Panc1 (cell line): ENCODE data around the gene ZNF366.

Experiments used
- POLR2AphosphoS5 ChIP-seq: IDR thresholded peaks from 2 replicates; pipeline ENCODE4 v1.6.1; 2012; ENCODE audit warnings: mild to moderate bottlenecking, low read depth, low read length, moderate library complexity
- TCF7L2 ChIP-seq: IDR thresholded peaks from 2 replicates; pipeline ENCODE4 v1.6.1; 2011; ENCODE audit warnings: mild to moderate bottlenecking, low read depth, low read length, inconsistent platforms
- TF ChIP-seq, protein P1 (sequence below): fragments of 450-650 bp; IDR thresholded peaks from 2 replicates; pipeline ENCODE4 v1.5.1; 2017; ENCODE audit warnings: mild to moderate bottlenecking

DNA sequence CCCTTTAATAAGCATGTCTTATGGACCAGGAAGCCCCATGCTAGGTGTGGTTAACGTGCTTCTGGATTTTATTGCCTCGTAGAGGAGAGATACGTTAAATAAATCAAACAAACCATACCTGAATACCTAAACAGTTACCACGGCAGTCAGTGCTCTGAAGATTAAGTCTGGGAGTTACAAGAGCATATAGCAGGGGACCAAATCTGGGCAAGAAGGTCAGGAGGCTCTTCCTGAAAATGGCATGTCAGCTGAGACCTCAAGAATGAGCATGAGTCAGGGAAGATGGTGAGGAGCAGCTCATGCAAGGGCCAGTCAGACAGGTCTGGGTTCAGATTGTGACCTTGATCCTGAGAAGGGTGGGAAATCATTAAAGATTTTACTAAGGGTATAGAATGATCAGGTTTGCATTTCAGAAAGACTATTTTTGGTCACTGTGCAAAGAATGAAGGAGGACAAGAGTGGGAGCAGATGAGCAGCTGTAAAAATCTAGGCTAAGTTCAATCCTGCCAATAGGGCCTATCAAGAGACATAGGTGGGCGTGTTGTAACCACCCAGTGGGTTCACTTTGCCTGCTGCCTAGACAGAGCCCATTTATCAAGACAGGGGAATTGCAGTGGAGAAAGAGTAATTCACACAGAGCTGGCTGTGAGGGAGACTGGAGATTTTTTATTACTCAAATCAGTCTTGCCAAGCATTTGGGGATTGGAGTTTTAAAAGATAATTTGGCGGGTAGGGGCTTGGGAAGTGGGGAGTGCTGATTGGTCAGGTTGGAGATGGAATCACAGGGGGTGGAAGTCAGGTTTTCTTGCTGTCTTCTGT is 4.8 kb upstream of the ZNF366 start:
- no peak for TF ChIP-seq POLR2AphosphoS5
- TF ChIP-seq, protein P1, sequence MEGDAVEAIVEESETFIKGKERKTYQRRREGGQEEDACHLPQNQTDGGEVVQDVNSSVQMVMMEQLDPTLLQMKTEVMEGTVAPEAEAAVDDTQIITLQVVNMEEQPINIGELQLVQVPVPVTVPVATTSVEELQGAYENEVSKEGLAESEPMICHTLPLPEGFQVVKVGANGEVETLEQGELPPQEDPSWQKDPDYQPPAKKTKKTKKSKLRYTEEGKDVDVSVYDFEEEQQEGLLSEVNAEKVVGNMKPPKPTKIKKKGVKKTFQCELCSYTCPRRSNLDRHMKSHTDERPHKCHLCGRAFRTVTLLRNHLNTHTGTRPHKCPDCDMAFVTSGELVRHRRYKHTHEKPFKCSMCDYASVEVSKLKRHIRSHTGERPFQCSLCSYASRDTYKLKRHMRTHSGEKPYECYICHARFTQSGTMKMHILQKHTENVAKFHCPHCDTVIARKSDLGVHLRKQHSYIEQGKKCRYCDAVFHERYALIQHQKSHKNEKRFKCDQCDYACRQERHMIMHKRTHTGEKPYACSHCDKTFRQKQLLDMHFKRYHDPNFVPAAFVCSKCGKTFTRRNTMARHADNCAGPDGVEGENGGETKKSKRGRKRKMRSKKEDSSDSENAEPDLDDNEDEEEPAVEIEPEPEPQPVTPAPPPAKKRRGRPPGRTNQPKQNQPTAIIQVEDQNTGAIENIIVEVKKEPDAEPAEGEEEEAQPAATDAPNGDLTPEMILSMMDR = no peak
- no peak for TF ChIP-seq TCF7L2
